Tibial nerve (tissue), 4 donors: ENCODE measurements around the gene CXCL16.

Source experiments
- CTCF ChIP-seq, 5 experiments: fragments of 200-600 bp in 3 of 5; fragments of 450-650 bp in 2 of 5; sonication (generic) in 3 of 5; IDR thresholded peaks; one replicate each; pipeline ENCODE4 v1.5.1; 2016 to 2019; ENCODE audit warnings: antibody characterized with exemption in 5 of 5, mild to moderate bottlenecking in 3 of 5, moderate library complexity in 2 of 5
- EP300 ChIP-seq, 2 donors: sonication (generic); formaldehyde crosslinking; IDR thresholded peaks; one replicate each; pipeline ENCODE4 v1.6.1; 2017; ENCODE audit warnings: antibody characterized with exemption in 2 of 2, mild to moderate bottlenecking in 1 of 2

- TF ChIP-seq CTCF (IDR thresholded peaks at IDR 0.05) (no peak), EP300 (IDR thresholded peaks at IDR 0.05) (no peak)
These were observed 11.6 kb downstream of the CXCL16 start for GRCh38 chr17:4728124-4728523.
